H9 (cell line): ENCODE results near the gene RADIL. TPM values are rescaled to one million over a fixed set of nuclear protein-coding genes. Genes with fewer than 3 reads are reported as not detected.

Experiments used
- DNase-seq: peaks from one replicate; pipeline ENCODE4 v3.0.0-alpha.2; 2017
- H2AFZ ChIP-seq: one replicate; pipeline ENCODE4 v1.6.1; 2013; ENCODE audit warnings: mild to moderate bottlenecking, low read length, control low read depth, moderate library complexity
- H2AK5ac ChIP-seq: 2 replicates; pipeline ENCODE4 v1.6.1; 2013; ENCODE audit warnings: low read length, control low read depth, mixed read lengths; ENCODE audit not compliant: insufficient read length
- H2BK120ac ChIP-seq: one replicate; pipeline ENCODE4 v1.6.1; 2013; ENCODE audit warnings: low read depth, mild to moderate bottlenecking, low read length, control low read depth, inconsistent platforms; ENCODE audit not compliant: poor library complexity, severe bottlenecking
- H2BK12ac ChIP-seq: 2 replicates; pipeline ENCODE4 v1.6.1; 2013; ENCODE audit warnings: low read length, control low read depth, mixed read lengths, low read depth; ENCODE audit not compliant: insufficient read length
- H2BK15ac ChIP-seq: 2 replicates; pipeline ENCODE4 v1.6.1; 2013; ENCODE audit warnings: low read depth, low read length, control low read depth
- H2BK20ac ChIP-seq: one replicate; pipeline ENCODE4 v1.6.1; 2013; ENCODE audit warnings: low read depth, mild to moderate bottlenecking, low read length, control low read depth, inconsistent platforms; ENCODE audit not compliant: poor library complexity, severe bottlenecking
- H2BK5ac ChIP-seq: 2 replicates; pipeline ENCODE4 v1.6.1; 2013; ENCODE audit warnings: low read length, control low read depth, mixed read lengths; ENCODE audit not compliant: insufficient read length
- H3K14ac ChIP-seq: 2 replicates; pipeline ENCODE4 v1.6.1; 2013; ENCODE audit warnings: low read length, control low read depth; ENCODE audit not compliant: insufficient read depth
- H3K18ac ChIP-seq: 2 replicates; pipeline ENCODE4 v1.6.1; 2013; ENCODE audit warnings: low read depth, mild to moderate bottlenecking, mixed read lengths, low read length, control low read depth; ENCODE audit not compliant: insufficient read length
- H3K23ac ChIP-seq: 2 replicates; pipeline ENCODE4 v1.6.1; 2013; ENCODE audit warnings: low read length, control low read depth, mixed read lengths, low read depth; ENCODE audit not compliant: insufficient read length
- H3K23me2 ChIP-seq: 2 replicates; pipeline ENCODE4 v1.6.1; 2013; ENCODE audit warnings: low read depth, mild to moderate bottlenecking, mixed read lengths, low read length, control low read depth; ENCODE audit not compliant: insufficient read length, poor library complexity, severe bottlenecking
- H3K27ac ChIP-seq: 2 replicates; pipeline ENCODE4 v1.5.1; 2013; ENCODE audit warnings: low read length, control low read depth, mixed read lengths, low read depth; ENCODE audit not compliant: insufficient read length
- H3K27me3 ChIP-seq: 2 replicates; pipeline ENCODE4 v1.6.1; 2013; ENCODE audit warnings: low read length, control low read depth, inconsistent platforms; ENCODE audit not compliant: insufficient read depth
- H3K4ac ChIP-seq: 2 replicates; pipeline ENCODE4 v1.6.1; 2013; ENCODE audit warnings: low read depth, mild to moderate bottlenecking, control low read depth, inconsistent platforms, low read length, moderate library complexity
- H3K4me1 ChIP-seq: 2 replicates; pipeline ENCODE4 v1.6.1; 2013; ENCODE audit warnings: low read length, control low read depth, inconsistent platforms; ENCODE audit not compliant: insufficient read depth
- H3K4me2 ChIP-seq: 2 replicates; pipeline ENCODE4 v1.6.1; 2013; ENCODE audit warnings: low read length, control low read depth, mixed read lengths; ENCODE audit not compliant: insufficient read length, insufficient read depth
- H3K56ac ChIP-seq: 2 replicates; pipeline ENCODE4 v1.6.1; 2013; ENCODE audit warnings: low read depth, mild to moderate bottlenecking, mixed read lengths, low read length, control low read depth; ENCODE audit not compliant: insufficient read length
- H3K79me1 ChIP-seq: 2 replicates; pipeline ENCODE4 v1.6.1; 2013; ENCODE audit warnings: low read depth, mild to moderate bottlenecking, moderate library complexity, low read length, control low read depth, inconsistent platforms; ENCODE audit not compliant: insufficient read depth, poor library complexity, severe bottlenecking
- H3K79me2 ChIP-seq: 2 replicates; pipeline ENCODE4 v1.6.1; 2013; ENCODE audit warnings: low read length, control low read depth, inconsistent platforms; ENCODE audit not compliant: insufficient read depth
- H3K9ac ChIP-seq: 2 replicates; pipeline ENCODE4 v1.6.1; 2013; ENCODE audit warnings: low read length, control low read depth, mixed read lengths; ENCODE audit not compliant: insufficient read length; ENCODE audit errors: extremely low read depth
- H3K9me3 ChIP-seq: one replicate; pipeline ENCODE4 v1.6.1; 2013; ENCODE audit warnings: low read depth, low read length, inconsistent platforms; ENCODE audit not compliant: control insufficient read depth
- H3T11ph ChIP-seq: one replicate; pipeline ENCODE4 v1.6.1; 2013; ENCODE audit warnings: mild to moderate bottlenecking, low read length, control low read depth, inconsistent platforms
- H4K20me1 ChIP-seq: one replicate; pipeline ENCODE4 v1.6.1; 2013; ENCODE audit not compliant: control insufficient read depth, insufficient read length, insufficient read depth
- H4K5ac ChIP-seq: 2 replicates; pipeline ENCODE4 v1.6.1; 2013; ENCODE audit warnings: low read depth, mild to moderate bottlenecking, mixed read lengths, low read length, control low read depth; ENCODE audit not compliant: insufficient read length
- H4K8ac ChIP-seq: replicated peaks from 2 replicates; pipeline ENCODE4 v1.6.1; 2013; ENCODE audit warnings: low read length, control low read depth, mixed read lengths, low read depth; ENCODE audit not compliant: insufficient read length
- H4K91ac ChIP-seq: 2 replicates; pipeline ENCODE4 v1.6.1; 2013; ENCODE audit warnings: low read depth, mild to moderate bottlenecking, moderate library complexity, mixed read lengths, low read length, control low read depth; ENCODE audit not compliant: insufficient read length
- H3K27ac Mint-ChIP-seq, 3 experiments: 2 replicates in 2 of 3; 3 replicates in 1 of 3; pipeline ENCODE4 v1.8.0; 2020 to 2021; ENCODE audit warnings: mixed read lengths in 3 of 3, mild to moderate bottlenecking in 1 of 3, moderate library complexity in 1 of 3
- H3K27me3 Mint-ChIP-seq: 2 replicates; pipeline ENCODE4 v1.8.0; 2021; ENCODE audit warnings: low read depth, mild to moderate bottlenecking, moderate library complexity, mixed read lengths
- H3K36me3 Mint-ChIP-seq, 3 experiments: 2 replicates in 2 of 3; 3 replicates in 1 of 3; pipeline ENCODE4 v1.8.0; 2020 to 2021; ENCODE audit warnings: low read depth in 3 of 3, mixed read lengths in 3 of 3; ENCODE audit not compliant: insufficient read depth in 1 of 3
- H3K4me1 Mint-ChIP-seq, 2 experiments: 2 replicates each; pipeline ENCODE4 v1.8.0; 2020; ENCODE audit warnings: mixed read lengths in 2 of 2
- H3K4me3 Mint-ChIP-seq, 2 experiments: 2 replicates in 1 of 2; 3 replicates in 1 of 2; pipeline ENCODE4 v1.8.0; 2020 to 2021; ENCODE audit warnings: mild to moderate bottlenecking in 2 of 2, mixed read lengths in 2 of 2, moderate library complexity in 1 of 2
- H3K9me3 Mint-ChIP-seq, 2 experiments: 2 replicates in 1 of 2; 3 replicates in 1 of 2; pipeline ENCODE4 v1.8.0; 2020; ENCODE audit warnings: mild to moderate bottlenecking in 2 of 2, mixed read lengths in 2 of 2, moderate library complexity in 1 of 2
- CTCF ChIP-seq: fragments of 200-600 bp; sonication (generic); conservative IDR thresholded peaks from 3 replicates; pipeline ENCODE4 v1.8.0; 2021; ENCODE audit warnings: antibody characterized with exemption, mild to moderate bottlenecking
- WGBS: extraction: QIAGEN DNeasy Blood & Tissue Kit; methylation state at CpG from one replicate; pipeline ENCODE4 v1.1.7; 2013; ENCODE audit warnings: missing lambda C conversion rate, low lambda C conversion rate, mixed read lengths; ENCODE audit not compliant: insufficient read length; ENCODE audit errors: extremely low coverage; 5-methylcytosine and 5-hydroxymethylcytosine counted together
- total RNA-seq: library from RNA; stranded (reverse); gene quantifications from 2 replicates; pipeline ENCODE4 v1.2.1, GENCODE V29; 2021

The RADIL gene
- total RNA-seq, 1 experiment from 2014 or later, result 4.7 TPM

- Histone ChIP-seq H2BK12ac (no peak overlapping the region), H3K79me1 (no peaks in the 10 kb centered on the region), H3K14ac (no peak overlapping the region; the same call in 1 of the 2 replicates), H4K20me1 (no peaks in the 10 kb centered on the region), H2BK15ac (no peak overlapping the region), H3K27ac (no peak overlapping the region), H3K4me2 (no peak overlapping the region), H3K18ac (no peak overlapping the region), H3K56ac (no peak overlapping the region), H3K27me3 (no peaks in the 10 kb centered on the region), H4K5ac (no peak overlapping the region), H3K4ac (no peak overlapping the region), H3K4me1 (no peaks in the 10 kb centered on the region), H3K23ac (no peak overlapping the region), H3K9ac (no peak overlapping the region), H2AK5ac (no peak overlapping the region), H4K91ac (no peak overlapping the region), H3K79me2 (no peaks in the 10 kb centered on the region), H3K23me2 (no peaks in the 10 kb centered on the region), H2BK120ac (no peak overlapping the region), H4K8ac (no peak overlapping the region), H2AFZ (no peak overlapping the region), H2BK5ac (no peak overlapping the region), H3K9me3 (no peaks in the 10 kb centered on the region), H3T11ph (no peak overlapping the region), H2BK20ac (no peak overlapping the region)
- Mint-ChIP-seq H3K4me1 (no peaks in the 10 kb centered on the region), H3K9me3 (no peaks in the 10 kb centered on the region), H3K27me3 (peaks cover under 1% of the 10 kb centered on the region), H3K27ac (no peak overlapping the region), H3K4me3 (no peak overlapping the region), H3K36me3 (peaks cover 0 to 3% (median 0%) of the 10 kb centered on the region in 3 experiments; a peak in 2 of 7 replicates)
- peak; percentile 20 for DNase-seq
- WGBS, result no CpG with 5 or more reads among the region's 32 CpGs
- no peak for TF ChIP-seq CTCF
Observed at GRCh38 chr7:4818000-4818794, 65.3 kb downstream of the RADIL start.
